Sigmoid colon (tissue), 7 donors: ENCODE measurements around the gene RPAP3. TPM values are rescaled to one million over a fixed set of nuclear protein-coding genes. Genes with fewer than 3 reads are reported as not detected.

Experiments used
- DNase-seq: peaks from one replicate; pipeline ENCODE4 v3.0.0-alpha.2; 2019
- H3K27ac ChIP-seq, 4 donors: fragments of 200-600 bp; sonication (generic); one replicate each; pipeline ENCODE4 v1.5.1; 2016 to 2019; ENCODE audit warnings: mild to moderate bottlenecking in 1 of 4
- H3K27me3 ChIP-seq, 3 donors: fragments of 200-600 bp; sonication (generic); one replicate each; pipeline ENCODE4 v1.5.1; 2019; ENCODE audit warnings: mild to moderate bottlenecking in 1 of 3
- H3K36me3 ChIP-seq, 4 donors: fragments of 200-600 bp; sonication (generic); one replicate each; pipeline ENCODE4 v1.5.1; 2016 to 2019
- H3K4me1 ChIP-seq, 4 donors: fragments of 200-600 bp; sonication (generic); one replicate each; pipeline ENCODE4 v1.5.1; 2017 to 2019
- H3K4me3 ChIP-seq, 4 donors: fragments of 200-600 bp; sonication (generic); one replicate each; pipeline ENCODE4 v1.5.1; 2017 to 2019; ENCODE audit warnings: mild to moderate bottlenecking in 2 of 4, moderate library complexity in 1 of 4
- H3K9me3 ChIP-seq, 4 donors: fragments of 200-600 bp in 3 of 4; sonication (generic) in 3 of 4; one replicate each; pipeline versions ENCODE4 v1.5.1 to v1.6.1; 2013 to 2019
- EP300 ChIP-seq, 4 donors: sonication (generic); formaldehyde crosslinking; IDR thresholded peaks; one replicate each; pipeline ENCODE4 v1.6.1; 2017; ENCODE audit warnings: antibody characterized with exemption in 4 of 4
- POLR2A ChIP-seq, 2 donors: fragments of 450-650 bp; IDR thresholded peaks; one replicate each; pipeline ENCODE4 v1.6.1; 2016; ENCODE audit warnings: antibody characterized with exemption in 2 of 2, mild to moderate bottlenecking in 2 of 2, moderate library complexity in 2 of 2
- POLR2AphosphoS5 ChIP-seq, 4 donors: sonication (generic); formaldehyde crosslinking; IDR thresholded peaks; one replicate each; pipeline ENCODE4 v1.6.1; 2017; ENCODE audit warnings: antibody characterized with exemption in 4 of 4
- WGBS, 2 donors: extraction: QIAGEN DNeasy Blood & Tissue Kit; methylation state at CpG; one replicate each; pipeline ENCODE4 v1.1.7; 2013; 5-methylcytosine and 5-hydroxymethylcytosine counted together
- intact Hi-C: fragments of 100-400 bp; cut with DNase I; formaldehyde crosslinking; loops from one replicate; pipeline ENCODE4 v1.15.1; 2023
- polyA plus RNA-seq, 3 donors: library from polyadenylated mRNA; stranded (reverse); fragments of 200-250 nt; gene quantifications; one replicate each; pipeline ENCODE4 v1.2.3, GENCODE V29; 2013
- total RNA-seq, 4 donors: library from RNA; depleted of rRNA; stranded (reverse); fragments of >200 nt; gene quantifications; one replicate each; pipeline ENCODE4 v1.1.0, GENCODE V29; 2016
- TF ChIP-seq, protein P1 (sequence below), 4 experiments: fragments of 450-650 bp in 3 of 4; fragments of 200-600 bp in 1 of 4; IDR thresholded peaks; one replicate each; pipeline ENCODE4 v1.5.1; 2016 to 2019; ENCODE audit warnings: antibody characterized with exemption in 4 of 4, mild to moderate bottlenecking in 3 of 4, moderate library complexity in 2 of 4
- donor health status: healthy with polysubstance abuse.
- donor health status: Bipolar disorder and iron deficiency.
- donor health status: healthy.

The RPAP3 gene
- total and polyA plus RNA-seq, 7 donors, result 6.7 to 29.3 (median 21.0) TPM

- Histone ChIP-seq H3K4me3 (peak overlapping the region in 1 of 4 donors; percentile 13), H3K27me3 (no peaks in the 10 kb centered on the region), H3K36me3 (peaks cover 0 to 14% (median 0%) of the 10 kb centered on the region in 4 donors), H3K9me3 (no peaks in the 10 kb centered on the region), H3K4me1 (peaks cover 0 to 46% (median 38%) of the 10 kb centered on the region in 4 donors), H3K27ac (peak overlapping the region; percentile 79 to 88 (median 85))
- TF ChIP-seq EP300 (IDR thresholded peaks at IDR 0.05) (no peak), POLR2AphosphoS5 (IDR thresholded peaks at IDR 0.05) (no peak), POLR2A (IDR thresholded peaks at IDR 0.05) (no peak)
- TF ChIP-seq, protein P1, sequence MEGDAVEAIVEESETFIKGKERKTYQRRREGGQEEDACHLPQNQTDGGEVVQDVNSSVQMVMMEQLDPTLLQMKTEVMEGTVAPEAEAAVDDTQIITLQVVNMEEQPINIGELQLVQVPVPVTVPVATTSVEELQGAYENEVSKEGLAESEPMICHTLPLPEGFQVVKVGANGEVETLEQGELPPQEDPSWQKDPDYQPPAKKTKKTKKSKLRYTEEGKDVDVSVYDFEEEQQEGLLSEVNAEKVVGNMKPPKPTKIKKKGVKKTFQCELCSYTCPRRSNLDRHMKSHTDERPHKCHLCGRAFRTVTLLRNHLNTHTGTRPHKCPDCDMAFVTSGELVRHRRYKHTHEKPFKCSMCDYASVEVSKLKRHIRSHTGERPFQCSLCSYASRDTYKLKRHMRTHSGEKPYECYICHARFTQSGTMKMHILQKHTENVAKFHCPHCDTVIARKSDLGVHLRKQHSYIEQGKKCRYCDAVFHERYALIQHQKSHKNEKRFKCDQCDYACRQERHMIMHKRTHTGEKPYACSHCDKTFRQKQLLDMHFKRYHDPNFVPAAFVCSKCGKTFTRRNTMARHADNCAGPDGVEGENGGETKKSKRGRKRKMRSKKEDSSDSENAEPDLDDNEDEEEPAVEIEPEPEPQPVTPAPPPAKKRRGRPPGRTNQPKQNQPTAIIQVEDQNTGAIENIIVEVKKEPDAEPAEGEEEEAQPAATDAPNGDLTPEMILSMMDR (IDR thresholded peaks at IDR 0.05), result no peak
- intact Hi-C loops, result loop anchor here (1.0 to 2.0 kb wide), 3 partner anchors 51 to 121 kb away; no protein-coding TSS in a partner anchor
- DNase-seq, result no peak
- WGBS, 2 donors, result 77 to 85% methylated on average over 13 of the region's 13 CpGs
Observed at GRCh38 chr12:47715877-47716548, 10.2 kb upstream of the RPAP3 start.

DNA sequence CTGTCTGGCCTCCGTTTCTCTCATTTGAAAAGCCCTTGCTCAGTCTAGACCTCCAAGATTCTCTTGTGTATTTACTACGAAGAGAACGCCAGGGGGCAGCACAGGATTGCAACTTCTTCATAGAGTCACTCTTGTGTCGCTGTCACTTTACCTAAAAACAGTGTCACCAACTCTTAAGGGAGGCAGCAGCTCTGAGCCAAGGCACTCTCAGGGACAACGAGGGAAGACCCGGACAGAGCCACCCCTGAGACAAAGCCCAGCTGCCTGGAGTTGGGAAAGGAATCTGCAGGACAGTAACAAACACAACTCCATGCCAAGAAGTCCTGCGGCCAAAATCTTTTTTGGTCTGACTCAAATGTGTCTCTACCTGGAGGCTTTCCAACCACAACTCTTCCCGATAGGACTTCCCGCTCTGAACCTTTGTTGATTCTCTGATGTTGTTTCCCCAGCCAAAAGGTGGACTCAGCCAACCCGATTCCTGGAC is 9.6 kb upstream of the RPAP3 start:
- intact Hi-C loops, result loop anchor here (1.0 to 2.0 kb wide), 2 partner anchors 63 to 122 kb away; no protein-coding TSS in a partner anchor
- 9 to 22% methylated on average over 10 of the region's 10 CpGs for WGBS, 2 donors
- H3K4me3 ChIP-seq, result peak overlapping the region in 1 of 4 donors; percentile 13
- peak; percentile 94 for DNase-seq
- peaks cover 0 to 9% (median 0%) of the 10 kb centered on the region in 4 donors for H3K36me3 ChIP-seq
- H3K4me1 ChIP-seq, result peaks cover 0 to 46% (median 38%) of the 10 kb centered on the region in 4 donors
- H3K9me3 ChIP-seq, result no peaks in the 10 kb centered on the region
- TF ChIP-seq, protein P1 (IDR thresholded peaks at IDR 0.05), result peak; percentile 63 to 85 (median 74)
- TF ChIP-seq POLR2A (IDR thresholded peaks at IDR 0.05) (no peak), POLR2AphosphoS5 (IDR thresholded peaks at IDR 0.05) (peak in 2 of 4 donors; percentile 55 to 61), EP300 (IDR thresholded peaks at IDR 0.05) (no peak)
- no peaks in the 10 kb centered on the region for H3K27me3 ChIP-seq
- peak overlapping the region; percentile 79 to 88 (median 85) for H3K27ac ChIP-seq

DNA sequence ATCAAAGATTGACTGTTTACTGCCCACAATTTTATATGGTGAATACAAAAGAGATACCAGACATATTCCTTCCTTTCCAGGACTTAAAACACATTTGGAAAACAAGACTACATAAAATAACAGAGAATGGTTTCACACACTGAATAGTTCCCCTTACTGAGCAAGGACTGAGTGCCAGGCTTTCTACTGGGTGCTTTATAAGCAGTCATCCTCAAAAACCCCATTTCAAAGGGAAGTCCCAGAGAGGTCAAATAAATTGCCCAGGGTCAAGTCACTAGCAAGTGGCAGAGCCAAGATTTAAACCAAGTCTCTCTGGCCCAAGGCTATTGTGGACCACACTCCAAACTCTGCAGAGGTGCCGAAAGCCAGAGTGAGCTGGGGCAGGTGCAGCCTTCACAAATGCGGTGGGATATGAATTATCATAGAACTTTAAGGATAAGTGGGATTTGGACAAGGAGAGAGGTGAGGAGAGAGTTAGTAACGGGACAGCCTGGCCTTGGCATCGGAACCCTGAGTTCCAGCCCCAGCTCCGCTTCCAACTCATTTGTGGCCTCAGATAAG is 9.1 kb upstream of the RPAP3 start:
- peaks cover 0 to 46% (median 38%) of the 10 kb centered on the region in 4 donors for H3K4me1 ChIP-seq
- intact Hi-C loops, result loop anchor here (1.0 to 2.0 kb wide), 2 partner anchors 64 to 122 kb away; no protein-coding TSS in a partner anchor
- no peaks in the 10 kb centered on the region for H3K27me3 ChIP-seq
- DNase-seq, result no peak
- no peaks in the 10 kb centered on the region for H3K9me3 ChIP-seq
- H3K4me3 ChIP-seq, result no peak overlapping the region
- TF ChIP-seq POLR2A (IDR thresholded peaks at IDR 0.05) (no peak), EP300 (IDR thresholded peaks at IDR 0.05) (no peak), POLR2AphosphoS5 (IDR thresholded peaks at IDR 0.05) (no peak)
- TF ChIP-seq, protein P1 (IDR thresholded peaks at IDR 0.05), result no peak
- peaks cover 0 to 6% (median 0%) of the 10 kb centered on the region in 4 donors for H3K36me3 ChIP-seq
- H3K27ac ChIP-seq, result peak overlapping the region; percentile 79 to 88 (median 85)
- 40 to 49% methylated on average over 5 of the region's 5 CpGs for WGBS, 2 donors

DNA sequence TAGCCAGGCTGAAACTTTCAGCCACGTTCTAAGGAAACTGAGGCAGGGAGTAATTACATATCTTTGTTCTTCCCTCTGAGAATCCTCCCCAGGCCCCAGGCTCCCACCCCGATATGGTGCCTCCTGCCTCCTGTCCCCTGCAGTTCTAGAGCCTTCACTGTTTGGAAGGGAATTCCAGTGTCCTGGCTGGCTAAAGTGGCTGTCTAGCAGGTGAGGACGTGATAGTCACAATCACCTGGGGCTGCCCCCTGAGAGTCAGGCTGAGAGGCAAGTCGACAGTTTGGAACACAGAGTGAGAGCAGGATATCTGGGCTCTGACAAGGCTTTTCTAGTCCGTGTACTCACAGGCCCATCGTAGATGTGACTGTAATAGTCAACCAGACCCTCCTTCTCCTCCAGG is 6.3 kb upstream of the RPAP3 start:
- Histone ChIP-seq H3K4me3 (no peak overlapping the region), H3K4me1 (peaks cover 0 to 36% (median 26%) of the 10 kb centered on the region in 4 donors), H3K27ac (no peak overlapping the region), H3K36me3 (no peaks in the 10 kb centered on the region), H3K9me3 (no peaks in the 10 kb centered on the region), H3K27me3 (no peaks in the 10 kb centered on the region)
- intact Hi-C loops, result no loop called here
- WGBS, 2 donors, result 91 to 96% methylated on average over 6 of the region's 6 CpGs
- no peak for DNase-seq
- TF ChIP-seq EP300 (IDR thresholded peaks at IDR 0.05), result no peak
- TF ChIP-seq, protein P1 (IDR thresholded peaks at IDR 0.05), result no peak
- no peak for TF ChIP-seq POLR2AphosphoS5 (IDR thresholded peaks at IDR 0.05)
- TF ChIP-seq POLR2A (IDR thresholded peaks at IDR 0.05), result no peak
